CD4-positive, alpha-beta T cell treated with Interleukin-6 for 4 hours (primary cell): ENCODE data around the gene ZNF691.
"Not testable (repeated sequence)": the region's sequence is repeated elsewhere in the genome, so short reads cannot be mapped to it uniquely, and the experiment has no call there.

ENCODE experiments used
- DNase-seq: peaks from one replicate; pipeline ENCODE4 v3.0.0-alpha.2; 2020; ENCODE audit warnings: mixed read lengths

ZNF691 gene, protein sequence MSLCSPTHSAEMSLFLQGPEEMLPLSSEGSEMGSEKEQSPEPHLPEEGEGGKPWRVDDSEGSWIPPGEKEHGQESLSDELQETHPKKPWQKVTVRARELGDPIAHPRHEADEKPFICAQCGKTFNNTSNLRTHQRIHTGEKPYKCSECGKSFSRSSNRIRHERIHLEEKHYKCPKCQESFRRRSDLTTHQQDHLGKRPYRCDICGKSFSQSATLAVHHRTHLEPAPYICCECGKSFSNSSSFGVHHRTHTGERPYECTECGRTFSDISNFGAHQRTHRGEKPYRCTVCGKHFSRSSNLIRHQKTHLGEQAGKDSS

DNA sequence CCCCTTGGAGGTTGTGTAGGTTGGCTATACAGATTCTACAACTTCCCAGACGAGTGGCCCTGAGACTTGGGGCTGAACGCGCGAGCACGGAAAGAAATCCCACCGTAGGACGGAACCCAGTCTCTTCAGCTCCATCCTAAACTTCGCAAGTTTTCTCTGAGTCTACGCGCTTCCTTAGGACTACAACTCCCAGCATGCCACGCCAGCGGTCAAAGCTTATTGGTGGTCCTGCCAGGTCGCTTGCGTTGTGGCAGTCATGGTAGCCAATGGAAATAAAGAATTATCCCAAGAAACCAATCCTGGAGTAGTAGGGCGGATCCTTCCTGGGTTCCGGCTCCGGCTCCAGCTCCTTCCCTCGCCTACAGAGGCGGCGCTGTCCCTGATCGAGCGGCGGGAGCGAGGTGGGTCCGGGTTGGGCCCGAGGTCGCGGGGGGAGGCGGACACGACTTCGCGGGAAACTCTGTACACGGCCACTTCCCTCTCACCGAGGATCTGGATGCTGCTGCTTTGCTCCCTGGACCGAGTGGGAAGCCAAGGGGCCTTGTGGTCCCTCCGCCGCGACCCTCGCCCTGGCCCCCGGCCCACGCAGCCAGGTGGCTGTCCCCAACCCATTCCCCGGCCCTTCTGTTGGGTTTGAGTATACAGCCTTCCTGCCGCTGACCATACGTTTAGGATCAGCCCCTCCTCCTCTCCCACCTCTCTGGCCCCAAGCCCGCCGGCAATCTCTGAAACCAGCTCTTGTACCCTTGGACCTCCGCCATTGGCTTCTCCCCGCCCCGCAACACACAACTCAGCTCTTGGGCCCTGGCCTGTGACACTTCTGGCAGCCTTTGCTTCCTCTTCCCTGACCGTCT is at the start of gene ZNF691:
Gene ZNF691, plus strand, starts transcription at position 357 of the 854 bp plus-strand sequence. CDS start 3,046 bp downstream, outside the sequence.
- DNase-seq = peak; percentile 91

DNA sequence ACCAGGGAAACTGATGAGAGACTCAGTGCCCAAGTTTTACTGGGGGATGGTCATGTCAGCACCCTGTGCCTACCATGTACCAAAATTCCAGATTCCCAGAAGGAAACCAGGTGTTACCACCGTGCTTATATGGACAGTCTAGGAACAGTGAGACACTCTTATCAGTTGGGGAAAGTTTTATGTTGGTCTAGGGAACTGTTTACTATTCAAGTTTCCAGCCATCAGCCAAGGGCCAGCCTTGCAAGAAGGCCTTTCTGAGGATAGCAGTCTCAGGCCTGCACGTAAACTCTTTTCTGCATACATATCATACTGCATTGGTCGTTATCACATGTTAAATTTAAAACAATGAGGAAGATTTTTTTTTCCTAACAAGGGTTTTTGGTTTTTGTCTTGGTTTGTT is 49.0 kb upstream of the ZNF691 start:
- DNase-seq = no peak

DNA sequence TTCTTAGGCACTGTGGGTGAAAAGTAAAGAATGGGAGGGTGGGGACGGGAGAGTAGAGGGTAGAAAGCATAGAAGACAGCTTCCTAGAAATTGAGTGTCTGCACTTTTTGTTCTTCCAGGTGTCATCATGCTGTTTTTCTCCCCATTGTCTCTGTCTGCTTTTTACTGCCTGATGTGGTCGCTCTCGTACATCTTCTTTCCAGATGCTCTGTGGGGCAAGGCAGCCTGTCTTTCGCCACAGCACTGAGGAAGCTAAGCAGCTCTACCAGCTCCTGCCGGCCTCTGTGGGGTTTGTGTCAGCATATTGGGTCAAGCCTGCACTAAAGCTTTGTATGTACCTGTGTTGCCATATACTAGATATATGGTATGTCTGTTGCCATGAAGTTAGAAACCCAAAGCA is 48.4 kb upstream of the ZNF691 start:
- no peak for DNase-seq

DNA sequence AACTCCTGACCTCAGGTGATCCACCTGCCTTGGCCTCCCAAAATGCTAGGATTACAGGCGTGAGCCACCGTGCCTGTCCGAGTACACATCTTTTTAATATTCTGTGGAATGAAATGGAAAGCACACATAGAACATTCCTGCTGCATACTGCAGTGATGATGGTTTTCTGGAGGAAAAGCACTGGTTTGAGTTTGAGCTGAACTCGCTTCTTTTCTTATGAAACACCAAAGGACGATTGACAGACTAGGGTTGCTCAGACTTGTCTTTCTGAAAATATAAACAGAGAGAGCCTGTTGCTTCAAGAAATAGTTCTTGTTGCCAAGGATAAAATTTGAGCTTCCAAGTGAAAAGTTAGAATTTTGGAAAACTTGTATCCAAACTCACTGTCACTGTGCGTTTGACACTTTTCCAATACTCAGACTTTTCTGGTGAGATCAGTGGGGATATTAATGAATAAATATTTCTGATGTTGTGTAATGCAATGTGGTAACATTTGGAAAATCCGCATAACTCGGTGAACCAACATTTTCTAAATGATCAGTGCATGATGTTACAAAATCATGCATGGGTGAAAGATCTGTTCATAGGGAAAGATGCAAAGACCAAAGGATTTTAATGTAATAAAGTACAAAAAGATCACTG is 44.5 kb upstream of the ZNF691 start:
- no peak for DNase-seq

DNA sequence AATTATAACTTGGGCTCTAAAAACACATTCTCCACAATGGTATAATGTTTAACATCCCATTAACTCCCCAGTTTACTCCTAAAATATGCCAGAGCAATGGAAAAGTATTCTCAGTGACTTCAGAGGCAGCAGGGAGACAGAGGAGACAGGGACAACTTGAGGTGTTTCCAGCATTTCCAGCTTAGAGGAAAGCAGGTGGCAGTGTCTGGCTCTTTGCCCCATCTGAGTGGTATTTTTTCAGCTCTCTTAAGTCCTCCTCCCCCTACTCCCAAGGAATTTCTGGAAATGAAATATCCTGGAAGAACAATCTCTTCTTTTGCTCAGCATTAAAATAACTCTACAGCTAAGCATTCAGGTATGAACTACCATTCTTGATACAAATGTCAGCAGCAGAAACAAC is 40.2 kb upstream of the ZNF691 start:
- no peak for DNase-seq

DNA sequence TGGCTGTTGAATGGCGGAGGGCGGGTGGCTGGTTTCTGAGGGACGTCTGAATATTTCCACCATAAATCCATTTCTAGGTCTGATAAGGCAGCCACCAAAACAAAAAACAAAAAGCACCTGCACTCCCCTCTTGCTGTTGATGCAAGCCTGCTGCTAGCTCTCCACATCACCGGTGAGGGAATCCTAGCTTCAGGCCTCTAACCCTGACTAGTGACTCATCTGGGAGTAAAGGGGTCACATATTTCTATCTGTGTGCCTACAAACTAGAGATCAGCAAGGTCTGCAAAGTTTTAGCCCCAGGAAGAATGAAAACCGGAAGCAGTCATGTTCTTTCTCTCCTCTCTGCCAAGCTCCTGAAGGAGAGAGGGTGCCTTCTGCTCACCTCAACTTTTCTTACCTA is 39.8 kb upstream of the ZNF691 start:
- DNase-seq = no peak

DNA sequence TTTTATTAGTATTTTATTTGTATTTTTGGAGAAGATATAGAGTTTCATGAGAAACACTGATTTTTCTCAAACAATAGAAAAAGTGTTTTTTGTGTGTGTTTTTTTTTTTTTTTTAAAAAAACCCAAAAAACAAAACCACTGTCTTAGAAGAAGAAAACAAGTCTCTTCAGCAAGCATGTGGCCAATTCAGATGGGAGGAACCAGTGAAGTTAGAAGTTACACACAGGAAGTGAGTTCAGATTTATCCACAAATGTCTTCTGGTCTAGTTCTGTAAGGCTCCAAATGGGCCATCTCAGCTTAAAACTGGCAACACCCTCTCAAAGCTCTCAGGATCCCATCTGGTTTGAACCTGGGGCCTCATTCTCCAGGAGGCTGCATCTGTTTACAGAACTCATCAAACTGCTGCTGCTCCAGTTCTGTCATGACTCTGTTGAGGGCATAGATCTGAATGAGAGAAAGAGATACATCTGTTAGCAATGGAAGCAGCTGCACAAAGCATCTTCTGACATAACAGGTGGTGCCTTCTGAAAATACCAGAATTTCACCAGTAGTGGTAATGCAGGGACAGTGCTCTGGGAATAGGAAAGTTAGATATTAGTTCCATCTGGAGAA is 39.3 kb upstream of the ZNF691 start:
- no peak for DNase-seq

DNA sequence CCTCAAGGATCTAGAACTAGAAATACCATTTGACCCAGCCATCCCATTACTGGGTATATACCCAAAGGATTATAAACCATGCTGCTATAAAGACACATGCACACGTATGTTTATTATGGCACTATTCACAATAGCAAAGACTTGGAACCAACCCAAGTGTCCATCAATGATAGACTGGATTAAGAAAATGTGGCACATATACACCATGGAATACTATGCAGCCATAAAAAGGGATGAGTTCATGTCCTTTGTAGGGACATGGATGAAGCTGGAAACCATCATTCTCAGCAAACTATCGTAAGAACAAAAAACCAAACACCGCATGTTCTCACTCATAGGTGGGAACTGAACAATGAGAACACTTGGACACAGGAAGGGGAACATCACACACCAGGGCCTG is 31.6 kb upstream of the ZNF691 start:
- DNase-seq = not testable (repeated sequence)

DNA sequence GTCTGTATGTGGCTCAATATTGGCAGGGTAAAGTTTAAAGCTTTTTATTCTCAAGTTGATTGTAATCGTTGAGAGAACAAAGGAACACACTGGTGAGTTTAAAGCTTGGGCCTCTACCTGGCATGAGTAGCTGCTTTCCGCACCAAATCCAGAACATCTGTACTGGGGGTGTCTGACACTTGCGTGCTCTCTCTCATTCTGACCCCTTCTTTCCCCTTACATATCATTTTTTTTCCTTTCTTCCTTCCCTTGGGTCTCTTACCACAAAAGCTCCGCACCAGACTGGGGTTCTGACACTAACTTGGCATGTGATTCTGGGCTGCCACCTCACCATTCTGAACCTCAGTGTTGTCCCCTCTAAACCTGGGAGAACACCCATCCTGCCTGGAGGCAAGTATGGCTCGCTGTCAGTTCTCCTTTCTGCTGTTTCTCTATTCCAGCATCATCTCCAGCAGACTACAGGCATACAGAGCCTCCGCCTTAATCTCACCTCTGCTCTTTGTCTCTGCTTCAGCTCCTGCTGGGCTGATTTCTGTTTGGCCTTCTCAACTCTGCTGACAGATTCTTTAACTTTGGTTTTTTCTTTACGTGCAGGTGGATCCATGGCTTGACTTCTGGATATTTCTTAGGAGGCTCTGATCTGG is 30.4 kb upstream of the ZNF691 start:
- peak; percentile 14 for DNase-seq

DNA sequence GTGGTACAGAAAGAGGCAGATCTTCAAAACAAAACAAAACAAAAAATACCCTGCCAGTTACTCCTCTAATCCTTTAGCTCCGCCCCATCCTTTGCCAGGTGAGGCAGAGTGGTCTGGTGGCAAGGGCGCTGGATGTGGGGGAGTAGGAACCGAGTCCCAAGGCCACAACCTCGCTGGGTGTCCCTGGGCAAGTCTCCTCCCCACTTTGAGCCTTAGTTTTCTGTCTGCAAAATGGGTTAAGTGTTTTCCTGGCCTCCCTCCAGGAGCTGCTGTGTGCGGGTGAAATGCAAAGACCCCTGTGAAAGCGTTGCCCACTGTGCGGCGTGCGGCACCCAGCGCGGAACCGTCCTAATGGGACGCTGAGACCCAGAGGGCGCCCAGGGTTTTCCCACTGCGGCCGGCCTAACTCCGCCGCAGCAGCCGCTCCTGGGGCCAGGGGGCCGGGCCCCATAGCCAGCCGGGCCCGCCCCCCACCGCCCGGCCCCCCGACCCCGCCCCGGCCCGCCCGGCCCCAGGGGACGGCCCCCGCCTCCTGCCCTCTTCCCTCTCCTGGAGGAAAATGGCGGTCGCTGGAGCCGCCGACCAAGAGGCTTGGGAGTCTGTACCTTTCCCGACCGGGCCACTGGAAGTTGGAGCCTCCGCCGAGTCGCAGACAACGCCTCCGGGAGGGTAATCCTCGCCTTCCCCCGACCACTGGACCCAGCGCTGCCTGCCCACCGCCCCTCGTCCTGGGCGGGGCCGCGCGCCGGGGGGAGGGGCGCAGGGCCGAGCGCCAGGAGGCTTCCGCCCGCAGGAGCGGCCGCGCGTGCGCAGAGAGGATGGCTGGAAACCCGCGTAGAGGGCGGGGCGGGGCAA is 29.6 kb upstream of the ZNF691 start, which contains the start of the genes ERMAP and SVBP:
Gene ERMAP, plus strand, starts transcription at position 538 of the 855 bp plus-strand sequence. CDS start 13,327 bp downstream, outside the sequence.
Gene SVBP, minus strand, starts transcription at position 813 of the 855 bp plus-strand sequence. CDS start 853 bp downstream, outside the sequence.
- peak; percentile 97 for DNase-seq

DNA sequence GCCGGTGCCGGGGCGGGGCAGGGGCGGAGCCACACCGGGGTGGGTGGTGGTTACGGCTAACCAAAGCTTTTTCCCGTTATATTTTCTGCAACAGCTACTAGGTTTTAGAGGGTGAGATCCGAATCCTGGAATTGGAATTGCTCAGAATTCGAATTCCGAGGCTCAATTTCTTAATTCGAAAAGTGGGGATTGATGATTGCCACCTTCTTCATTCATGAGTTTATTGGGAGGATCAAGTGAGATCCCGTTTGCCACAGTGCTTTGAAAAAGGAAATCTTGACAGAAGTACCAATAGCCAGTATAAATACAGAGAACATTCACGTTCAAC is 29.0 kb upstream of the ZNF691 start:
- no peak for DNase-seq

DNA sequence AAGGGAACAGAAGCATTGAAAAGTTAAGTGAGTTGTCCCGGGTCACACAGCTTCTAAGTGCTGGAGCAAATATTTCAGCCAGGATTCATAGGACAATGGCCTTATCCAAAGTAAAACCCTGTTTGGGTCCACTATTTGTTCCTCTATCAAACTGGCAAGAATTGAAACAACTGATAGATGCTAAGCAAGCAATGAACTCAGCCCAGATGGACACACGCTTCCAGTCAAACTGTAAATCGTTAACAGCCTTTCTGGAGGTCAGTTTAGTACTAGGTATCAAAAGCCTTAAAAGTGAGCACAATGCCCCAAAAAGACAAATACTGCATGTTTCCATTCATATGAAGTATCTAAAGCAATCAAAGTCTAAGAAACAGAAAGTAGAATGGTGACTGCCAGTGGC is 28.4 kb upstream of the ZNF691 start:
- DNase-seq = no peak

DNA sequence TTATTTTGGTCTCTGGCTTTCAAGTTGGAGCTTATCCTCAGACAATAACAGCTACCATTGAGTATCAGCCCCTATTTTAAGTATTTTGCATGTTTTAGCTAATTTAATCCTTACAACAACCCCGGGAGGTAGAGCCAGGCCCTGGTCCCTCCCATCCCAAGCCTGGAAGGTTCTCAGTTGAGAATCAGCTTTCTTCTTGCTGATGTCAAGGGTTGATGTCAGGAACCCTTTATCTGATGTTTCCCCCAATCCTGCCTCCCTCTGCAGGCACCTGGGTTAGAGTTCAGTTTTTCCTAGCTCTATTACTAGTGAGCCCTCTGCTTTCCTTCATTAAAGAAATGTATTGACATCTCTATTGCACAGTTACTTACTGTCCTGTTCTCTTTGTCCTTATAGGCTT is 25.6 kb upstream of the ZNF691 start:
- DNase-seq = no peak

DNA sequence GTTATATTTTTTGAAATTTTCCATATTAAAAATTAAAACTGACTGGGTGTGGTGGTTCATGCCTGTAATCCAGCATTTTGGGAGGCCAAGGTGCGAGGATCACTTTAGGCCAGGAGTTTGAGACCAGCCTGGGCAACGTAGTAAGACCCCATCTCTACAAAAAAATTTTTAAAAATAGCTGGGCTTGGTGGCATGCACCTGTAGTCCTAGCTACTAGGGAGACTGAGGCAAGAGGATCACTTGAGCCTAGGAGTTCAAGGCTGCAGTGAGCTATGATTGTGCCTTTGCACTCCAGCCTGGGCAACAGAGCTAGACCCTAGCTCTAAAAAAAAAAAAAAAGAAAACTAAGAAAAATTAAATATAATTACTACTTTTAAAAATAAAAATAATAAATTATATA is 24.7 kb upstream of the ZNF691 start:
- no peak for DNase-seq

DNA sequence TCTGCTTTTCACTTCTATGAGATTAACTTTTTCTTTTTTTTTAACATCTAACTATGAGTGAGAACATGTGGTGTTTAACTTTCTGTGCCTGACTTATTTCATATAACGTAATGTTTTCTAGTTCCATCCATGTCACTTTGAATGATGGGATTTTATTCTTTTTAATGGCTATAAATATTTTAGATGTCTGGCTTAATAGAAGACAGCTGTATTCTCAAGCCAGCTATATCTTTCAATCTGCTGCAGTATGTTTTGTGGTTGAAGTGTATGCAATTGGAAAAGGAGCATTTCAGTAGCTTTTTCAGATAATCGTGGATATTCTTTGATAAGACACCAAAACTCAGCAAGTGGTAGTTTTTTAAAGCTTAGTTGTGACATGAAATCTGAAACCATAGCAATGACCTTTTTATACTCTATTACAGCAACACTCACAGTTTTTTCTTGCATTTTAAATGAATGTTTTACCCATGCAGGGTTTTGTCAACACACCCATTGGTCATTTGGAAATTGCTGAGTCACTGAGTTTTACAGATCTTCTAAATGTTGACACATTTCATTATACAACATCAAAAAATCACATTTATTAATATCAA is 23.5 kb upstream of the ZNF691 start:
- no peak for DNase-seq

DNA sequence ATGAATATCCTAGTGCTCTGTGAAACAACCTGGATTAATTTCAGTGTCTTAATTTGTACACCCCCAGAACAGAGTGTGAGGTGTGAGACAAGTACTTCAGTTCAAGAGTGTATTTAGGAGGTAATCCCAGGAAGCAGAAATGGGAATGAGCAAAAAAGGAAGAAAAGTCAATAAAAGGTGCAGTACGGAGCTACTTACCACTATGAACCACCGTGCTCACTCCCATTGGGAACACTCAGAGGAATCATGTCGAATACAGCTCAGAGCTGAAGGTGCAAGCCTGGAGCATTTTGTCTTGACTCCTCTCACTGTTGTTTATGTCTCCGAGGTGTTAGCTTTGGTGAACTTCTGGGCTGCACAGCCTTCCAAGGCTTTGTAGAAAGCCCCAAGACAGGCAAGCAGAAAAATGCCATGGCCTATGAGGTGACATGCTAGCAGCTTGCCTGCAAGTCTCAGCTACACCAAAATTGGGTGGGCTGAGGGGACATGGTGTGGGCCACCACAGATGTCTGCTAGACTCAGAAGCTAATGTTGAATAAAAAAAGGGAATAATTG is 21.9 kb upstream of the ZNF691 start:
- no peak for DNase-seq

DNA sequence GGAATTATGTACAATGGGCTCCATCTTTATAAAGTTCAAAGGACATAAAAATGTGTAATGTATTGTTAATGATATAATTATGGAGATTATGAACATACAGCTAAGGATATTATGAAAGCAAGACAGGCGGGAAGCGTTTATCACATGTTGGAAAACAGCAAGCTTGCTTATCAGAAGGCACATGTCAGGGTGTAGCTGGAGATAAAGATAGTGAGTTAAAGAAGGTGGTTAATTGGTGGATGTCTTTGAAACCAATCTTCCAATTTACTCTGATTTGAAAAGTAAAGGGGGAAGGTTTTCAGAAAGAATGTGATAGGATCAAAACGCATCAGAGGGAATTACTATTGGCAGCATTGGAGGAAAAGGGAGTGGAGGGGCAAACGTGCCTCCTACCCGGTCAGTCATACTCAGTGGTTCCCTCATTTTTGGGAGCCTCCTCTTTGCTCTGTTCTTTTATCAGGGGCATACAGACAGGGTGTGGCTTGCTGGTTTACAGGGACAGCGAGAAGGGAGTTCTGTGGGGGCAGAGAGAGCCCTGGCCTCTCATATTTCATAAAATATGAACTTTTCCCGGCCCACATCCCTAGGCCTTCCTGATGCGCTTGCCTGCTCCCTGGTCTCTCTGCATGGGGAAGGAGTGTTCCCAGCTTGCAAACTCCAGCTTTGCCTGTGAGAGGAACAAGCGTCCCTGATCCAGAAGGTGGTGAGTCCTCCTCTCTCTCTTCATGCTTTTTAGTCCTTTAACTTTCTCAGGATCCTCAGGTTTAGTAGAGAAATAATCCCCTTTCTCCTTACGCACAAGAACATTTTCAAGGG is 21.2 kb upstream of the ZNF691 start:
- no peak for DNase-seq

DNA sequence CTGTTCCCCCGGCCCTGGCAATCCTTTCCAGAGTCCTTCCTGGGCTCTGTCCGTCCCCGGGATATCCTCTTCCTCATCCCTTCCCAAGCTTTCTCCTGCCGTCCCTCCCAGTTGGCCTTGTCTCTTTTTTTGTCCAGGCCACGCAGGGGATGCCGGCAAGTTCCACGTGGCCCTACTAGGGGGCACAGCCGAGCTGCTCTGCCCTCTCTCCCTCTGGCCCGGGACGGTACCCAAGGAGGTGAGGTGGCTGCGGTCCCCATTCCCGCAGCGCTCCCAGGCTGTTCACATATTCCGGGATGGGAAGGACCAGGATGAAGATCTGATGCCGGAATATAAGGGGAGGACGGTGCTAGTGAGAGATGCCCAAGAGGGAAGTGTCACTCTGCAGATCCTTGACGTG is 15.8 kb upstream of the ZNF691 start:
- no peak for DNase-seq

DNA sequence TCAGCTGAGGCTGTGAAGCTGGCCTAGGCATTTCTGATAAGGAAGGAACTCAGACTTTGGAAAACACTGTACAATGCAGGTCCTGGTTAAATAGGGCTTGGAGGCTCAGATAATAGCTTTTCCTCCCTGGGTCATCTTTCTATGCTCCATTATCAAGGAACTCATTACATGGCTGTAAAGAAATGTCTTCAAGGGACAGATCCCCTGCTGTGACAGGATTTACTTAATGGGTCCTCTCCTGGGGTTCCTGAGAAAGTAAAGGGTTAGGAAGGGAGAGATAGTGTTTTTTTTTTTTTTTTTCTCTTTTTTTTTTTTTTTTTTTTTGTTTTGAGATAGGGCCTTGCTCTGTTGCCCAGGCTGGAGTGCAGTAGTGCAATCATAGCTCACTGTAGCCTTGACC is 15.1 kb upstream of the ZNF691 start:
- DNase-seq = no peak

DNA sequence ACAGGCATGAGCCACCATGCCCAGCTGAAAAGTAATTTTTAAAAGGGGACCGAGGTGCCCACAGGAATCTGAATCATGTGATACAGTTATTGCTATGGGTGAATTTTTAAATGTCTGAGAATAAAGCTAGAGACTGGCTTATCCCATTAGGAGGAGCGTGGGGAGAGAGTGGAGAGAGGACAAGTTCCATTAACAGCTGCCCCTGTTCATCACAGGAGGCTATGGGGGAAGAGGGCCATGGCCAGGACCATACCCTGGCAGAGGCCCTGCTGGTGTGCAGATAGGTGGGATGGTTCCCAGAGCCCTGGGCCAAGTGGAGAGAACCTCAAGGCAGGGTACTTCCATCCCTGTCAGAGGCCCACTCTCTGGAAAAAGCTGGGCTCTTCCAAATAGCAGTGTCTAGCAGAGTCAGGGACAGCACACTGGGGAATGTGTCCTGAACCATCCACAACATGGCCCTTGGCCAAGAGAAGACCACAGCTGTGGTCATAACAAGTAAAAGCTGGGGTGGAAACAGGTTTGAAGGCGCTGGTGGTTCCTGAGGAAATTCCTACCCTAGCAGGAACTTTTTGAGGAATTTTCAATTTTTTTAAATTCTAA is 13.7 kb upstream of the ZNF691 start:
- DNase-seq = no peak
